A549 (cell line): ENCODE measurements around the gene PRAMEF25.
"Not testable (repeated sequence)": the region's sequence is repeated elsewhere in the genome, so short reads cannot be mapped to it uniquely, and the experiment has no call there.

Experiments
- CBX8 ChIP-seq: fragments of 200-600 bp; sonication (generic); IDR thresholded peaks from 2 replicates; pipeline ENCODE4 v1.6.1; 2016
- CEBPB ChIP-seq, 2 experiments: fragments of >200 bp in 1 of 2; sonication (Bioruptor Twin) in 1 of 2; formaldehyde crosslinking in 1 of 2; IDR thresholded peaks; 2 replicates each; pipeline ENCODE4 v1.6.1; 2012 to 2016
- CTCF ChIP-seq: fragments of >200 bp; sonication (Bioruptor Twin); formaldehyde crosslinking; IDR thresholded peaks from 3 replicates; pipeline ENCODE4 v1.5.1; 2016
- MAX ChIP-seq: IDR thresholded peaks from 2 replicates; pipeline ENCODE4 v1.6.1; 2012
- PHF8 ChIP-seq: fragments of 200-600 bp; sonication (generic); IDR thresholded peaks from 2 replicates; pipeline ENCODE4 v1.6.1; 2016; ENCODE audit warnings: low read depth, mild to moderate bottlenecking, antibody characterized with exemption, moderate library complexity, borderline replicate concordance
- POLR2A ChIP-seq: IDR thresholded peaks from 2 replicates; pipeline ENCODE4 v1.6.1; 2012; ENCODE audit warnings: mild to moderate bottlenecking, low read length
- TP53 ChIP-seq: fragments of 250-450 bp; sonication (Bioruptor Pico); IDR thresholded peaks from 2 replicates; pipeline ENCODE4 v1.5.0; 2021; ENCODE audit warnings: mild to moderate bottlenecking, moderate library complexity

- not testable (repeated sequence) for TF ChIP-seq CTCF; TP53; PHF8; CBX8; CEBPB (IDR thresholded peaks at IDR 0.05); MAX; POLR2A
Observed at GRCh38 chr1:13070474-13070873, at the start of gene PRAMEF25.
